Activated CD8-positive, alpha-beta memory T cell treated with anti-CD3 and anti-CD28 coated beads, Interleukin-2, amount 50 U/mL, for 24 hours (primary cell): Measurements from ENCODE around the gene ADAMTS15.

Experiments
- DNase-seq: peaks from one replicate; pipeline ENCODE4 v3.0.0-alpha.2; 2020; ENCODE audit errors: extremely low read depth

Gene ADAMTS15, protein sequence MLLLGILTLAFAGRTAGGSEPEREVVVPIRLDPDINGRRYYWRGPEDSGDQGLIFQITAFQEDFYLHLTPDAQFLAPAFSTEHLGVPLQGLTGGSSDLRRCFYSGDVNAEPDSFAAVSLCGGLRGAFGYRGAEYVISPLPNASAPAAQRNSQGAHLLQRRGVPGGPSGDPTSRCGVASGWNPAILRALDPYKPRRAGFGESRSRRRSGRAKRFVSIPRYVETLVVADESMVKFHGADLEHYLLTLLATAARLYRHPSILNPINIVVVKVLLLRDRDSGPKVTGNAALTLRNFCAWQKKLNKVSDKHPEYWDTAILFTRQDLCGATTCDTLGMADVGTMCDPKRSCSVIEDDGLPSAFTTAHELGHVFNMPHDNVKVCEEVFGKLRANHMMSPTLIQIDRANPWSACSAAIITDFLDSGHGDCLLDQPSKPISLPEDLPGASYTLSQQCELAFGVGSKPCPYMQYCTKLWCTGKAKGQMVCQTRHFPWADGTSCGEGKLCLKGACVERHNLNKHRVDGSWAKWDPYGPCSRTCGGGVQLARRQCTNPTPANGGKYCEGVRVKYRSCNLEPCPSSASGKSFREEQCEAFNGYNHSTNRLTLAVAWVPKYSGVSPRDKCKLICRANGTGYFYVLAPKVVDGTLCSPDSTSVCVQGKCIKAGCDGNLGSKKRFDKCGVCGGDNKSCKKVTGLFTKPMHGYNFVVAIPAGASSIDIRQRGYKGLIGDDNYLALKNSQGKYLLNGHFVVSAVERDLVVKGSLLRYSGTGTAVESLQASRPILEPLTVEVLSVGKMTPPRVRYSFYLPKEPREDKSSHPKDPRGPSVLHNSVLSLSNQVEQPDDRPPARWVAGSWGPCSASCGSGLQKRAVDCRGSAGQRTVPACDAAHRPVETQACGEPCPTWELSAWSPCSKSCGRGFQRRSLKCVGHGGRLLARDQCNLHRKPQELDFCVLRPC

DNA sequence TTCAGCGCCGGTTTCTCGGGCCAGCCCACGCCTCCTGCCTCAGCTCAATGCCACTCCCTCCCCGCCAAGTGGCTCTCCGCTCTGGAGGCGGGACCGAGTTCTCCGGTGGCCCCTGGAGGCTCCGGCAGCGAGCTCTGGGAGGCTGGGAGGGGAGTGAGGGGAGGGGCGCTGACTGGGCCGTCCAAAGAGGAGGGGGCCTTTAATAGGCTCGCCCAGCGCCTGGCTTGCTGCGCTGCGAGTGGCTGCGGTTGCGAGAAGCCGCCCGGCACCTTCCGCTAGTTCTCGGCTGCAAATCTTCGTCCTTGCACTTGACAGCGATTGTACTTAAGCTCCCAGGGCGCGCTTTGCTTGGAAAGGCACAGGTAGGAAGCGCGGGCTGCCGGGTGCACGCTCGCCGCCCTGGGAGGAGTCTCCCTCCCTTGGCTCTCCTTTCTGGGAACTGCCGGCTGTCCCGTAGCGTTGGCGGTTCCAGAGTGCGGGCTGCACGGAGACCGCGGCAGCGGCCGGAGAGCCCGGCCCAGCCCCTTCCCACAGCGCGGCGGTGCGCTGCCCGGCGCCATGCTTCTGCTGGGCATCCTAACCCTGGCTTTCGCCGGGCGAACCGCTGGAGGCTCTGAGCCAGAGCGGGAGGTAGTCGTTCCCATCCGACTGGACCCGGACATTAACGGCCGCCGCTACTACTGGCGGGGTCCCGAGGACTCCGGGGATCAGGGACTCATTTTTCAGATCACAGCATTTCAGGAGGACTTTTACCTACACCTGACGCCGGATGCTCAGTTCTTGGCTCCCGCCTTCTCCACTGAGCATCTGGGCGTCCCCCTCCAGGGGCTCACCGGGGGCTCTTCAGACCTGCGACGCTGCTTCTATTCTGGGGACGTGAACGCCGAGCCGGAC is at the start of gene ADAMTS15:
Gene ADAMTS15 (plus strand): TSS at position 230 of the 894 bp plus-strand sequence. CDS start 329 bp downstream, at position 559.
- DNase-seq: no peak

DNA sequence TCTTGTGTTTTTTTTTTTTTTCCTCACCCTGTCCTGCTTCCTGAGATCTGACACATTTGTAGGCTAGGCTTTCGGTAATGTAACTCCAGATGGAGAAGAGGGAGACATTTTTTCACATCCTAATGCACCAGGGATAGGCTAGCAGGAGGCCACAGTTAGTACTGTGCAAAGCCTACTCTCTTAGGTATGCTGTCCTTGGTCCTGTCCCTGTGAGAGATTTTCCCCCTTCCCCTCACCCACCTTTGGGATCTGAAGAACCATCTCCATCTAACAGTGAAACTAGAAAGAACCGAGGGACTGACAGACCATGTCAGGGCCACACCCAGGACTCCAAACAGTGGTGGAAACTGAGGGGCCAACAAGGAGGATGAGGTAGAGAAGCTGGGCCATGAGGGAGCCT is 49.2 kb upstream of the ADAMTS15 start:
- DNase-seq: no peak

DNA sequence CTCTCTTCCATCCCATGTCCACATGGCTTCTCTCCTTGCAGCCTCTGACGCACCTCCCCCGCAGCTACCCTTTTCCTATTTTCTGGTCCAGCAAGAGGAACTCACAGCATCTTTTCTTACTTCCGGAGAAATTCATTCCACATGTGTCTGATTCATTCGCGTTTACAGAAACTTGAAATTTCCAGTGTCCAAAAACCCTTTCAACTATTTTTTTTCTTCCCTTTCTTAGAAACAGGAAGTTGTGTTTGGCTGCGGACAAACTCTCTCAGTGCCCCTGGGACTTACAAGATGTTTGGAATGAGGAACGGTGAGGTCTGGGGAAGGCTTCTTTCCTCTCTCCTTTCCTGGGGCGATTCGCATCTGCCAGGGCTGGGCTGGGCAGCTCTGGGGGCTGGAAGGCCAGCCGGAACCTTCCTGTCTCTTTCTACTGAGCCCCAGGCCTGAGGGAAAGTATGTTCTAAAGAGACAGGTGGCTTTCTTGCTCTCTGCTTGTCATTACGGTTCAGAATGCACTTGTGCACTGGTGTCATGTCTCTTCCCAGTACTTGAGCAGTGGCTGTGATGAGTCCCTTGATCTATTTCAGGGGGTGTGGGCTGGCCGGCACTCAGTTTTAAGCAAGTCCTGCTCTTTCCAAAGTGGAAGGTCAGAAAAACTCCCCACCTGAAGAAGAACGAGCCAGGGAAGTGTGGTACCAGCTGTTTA is 47.5 kb upstream of the ADAMTS15 start:
- DNase-seq: no peak

DNA sequence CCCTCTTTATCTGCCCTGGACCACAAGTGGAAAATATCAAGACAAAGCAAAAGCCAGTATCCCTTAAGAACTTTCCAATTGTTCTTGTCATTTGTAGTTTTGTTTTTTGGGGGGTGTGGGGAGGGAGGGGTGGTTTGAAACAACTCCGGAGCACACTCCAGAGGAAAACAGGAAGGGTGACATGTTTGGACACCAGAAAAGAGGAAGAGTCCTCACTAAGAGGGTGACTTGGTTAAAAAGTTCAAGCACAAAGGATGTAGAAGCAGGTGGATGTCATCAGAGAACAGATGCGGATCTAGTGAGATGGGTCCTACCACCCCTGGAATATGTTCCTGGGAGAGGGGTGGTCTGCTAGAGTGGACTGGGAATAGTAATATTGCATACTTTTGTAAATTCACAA is 45.9 kb upstream of the ADAMTS15 start:
- no peak for DNase-seq

DNA sequence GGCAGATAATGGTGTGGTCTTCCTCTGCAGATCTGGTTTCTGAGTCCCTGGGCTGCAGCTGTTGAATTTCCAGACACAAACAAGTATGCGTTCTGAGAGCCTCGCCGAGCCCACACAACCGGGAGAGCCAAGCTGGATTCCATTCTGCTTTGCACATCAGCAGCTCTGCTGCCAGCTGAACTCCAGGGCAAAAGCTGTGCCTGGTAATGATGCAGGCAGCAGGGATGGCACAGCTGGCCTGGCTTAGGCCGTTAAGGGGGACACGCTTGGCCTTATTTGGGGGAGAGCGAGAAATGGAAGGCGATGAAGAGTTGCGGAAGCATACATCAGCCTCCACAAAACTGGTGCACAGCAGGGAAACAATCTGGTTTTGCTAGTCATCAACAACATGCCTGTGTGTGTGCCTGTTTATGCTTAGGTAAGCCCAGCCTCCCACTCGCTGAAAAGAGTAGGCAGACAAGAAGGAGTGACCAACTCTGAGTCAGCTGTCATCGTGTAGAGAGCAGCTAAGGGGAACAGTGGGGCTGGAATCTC is 45.1 kb upstream of the ADAMTS15 start:
- no peak for DNase-seq

DNA sequence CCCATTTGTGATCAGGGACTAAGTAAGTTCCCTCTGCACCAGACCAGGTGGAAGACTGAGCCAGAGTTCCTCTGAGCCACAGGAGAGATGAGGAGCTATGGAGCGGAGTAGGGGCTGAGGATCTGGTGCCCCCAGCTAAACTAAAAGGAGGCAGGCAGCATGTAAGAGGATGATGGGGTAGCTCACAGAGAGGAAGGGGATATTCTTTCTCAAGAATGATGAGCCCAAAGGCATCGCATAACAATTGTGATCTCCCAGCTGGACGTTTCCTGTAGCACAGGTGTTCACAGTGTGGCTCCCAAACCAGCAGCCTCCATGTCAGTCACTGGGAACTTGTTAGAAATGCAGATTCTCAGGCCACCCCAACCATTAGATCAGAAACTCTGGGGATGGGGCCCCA is 44.5 kb upstream of the ADAMTS15 start:
- no peak for DNase-seq

DNA sequence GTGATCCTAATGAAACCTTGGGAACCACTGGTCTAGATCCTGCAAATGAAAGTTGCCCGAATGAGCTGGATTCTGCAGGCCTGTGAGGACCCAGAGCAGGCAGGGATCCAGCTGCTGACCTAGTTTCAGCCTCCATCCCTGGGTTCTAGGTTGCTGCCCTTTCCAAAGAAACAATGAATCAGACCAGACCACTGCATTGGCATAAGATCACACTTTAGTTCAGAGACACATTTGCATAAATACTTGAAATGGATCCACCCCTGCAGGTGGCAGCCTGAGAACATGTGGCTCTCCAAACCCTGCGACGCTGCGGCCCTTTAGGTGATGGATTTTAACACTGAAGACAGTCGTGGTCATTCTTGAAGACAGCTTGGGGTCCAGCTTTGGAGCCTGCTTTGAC is 43.7 kb upstream of the ADAMTS15 start:
- no peak for DNase-seq

DNA sequence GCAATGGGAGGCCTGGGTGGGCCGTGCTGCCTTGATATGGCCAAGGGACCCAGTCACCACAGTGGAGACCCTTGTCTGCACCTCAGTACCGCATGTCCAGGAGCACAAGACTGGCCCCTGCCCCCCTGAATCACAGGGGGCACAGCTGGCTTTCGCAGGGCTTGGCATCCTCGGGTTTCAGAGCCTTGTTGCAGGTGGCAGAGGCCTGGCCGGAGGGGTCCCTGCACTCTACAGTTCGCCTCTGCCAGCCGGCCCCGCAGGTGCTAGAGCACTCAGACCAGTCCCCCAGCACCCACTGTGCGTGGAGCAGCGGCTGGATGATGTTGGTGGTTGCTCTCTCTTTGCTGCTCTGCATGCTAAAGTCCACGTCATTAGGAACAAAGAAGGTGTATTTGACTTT is 43.0 kb upstream of the ADAMTS15 start:
- DNase-seq: no peak

DNA sequence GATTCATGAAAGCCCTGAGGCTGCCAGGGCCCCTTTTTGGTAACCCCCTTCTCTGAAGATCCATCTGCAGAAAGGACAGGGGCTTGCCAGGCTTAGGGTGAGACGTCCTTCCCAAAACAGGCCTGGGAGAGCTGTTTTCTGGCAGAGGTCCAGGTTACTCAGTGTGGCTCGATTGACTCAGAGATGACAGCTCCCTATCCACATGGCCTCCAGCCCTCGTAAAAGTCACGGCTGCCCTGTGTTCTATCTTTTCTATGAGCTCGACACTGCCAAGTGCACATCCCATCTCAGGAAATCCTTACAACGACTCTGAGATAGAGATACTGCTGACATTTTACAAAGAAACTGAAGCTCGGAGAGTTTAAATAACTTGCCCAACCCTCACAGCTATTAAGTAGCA is 40.5 kb upstream of the ADAMTS15 start:
- no peak for DNase-seq

DNA sequence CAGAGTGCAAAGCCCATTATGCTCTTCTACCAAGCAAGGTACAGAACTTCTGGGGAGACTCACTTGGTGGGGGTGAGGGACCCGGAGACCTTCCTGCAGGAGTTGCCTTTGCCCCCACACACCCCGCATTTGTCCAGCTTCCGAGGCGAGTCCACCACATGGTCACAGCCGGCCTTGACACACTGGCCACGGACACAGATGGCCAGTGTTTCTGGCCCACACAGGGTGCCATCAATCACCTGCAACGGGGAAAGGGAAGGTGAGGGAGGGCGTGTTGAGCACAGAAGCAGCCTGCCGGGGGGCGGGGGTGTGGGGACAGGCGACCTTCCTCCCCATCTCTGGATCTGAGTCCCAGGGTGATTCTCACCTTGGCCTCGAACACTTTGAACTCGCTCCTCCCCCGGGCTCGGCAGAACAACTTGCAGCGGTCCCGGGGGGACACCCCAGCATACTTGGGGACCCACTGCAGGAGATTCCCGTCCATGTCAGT is 40.0 kb upstream of the ADAMTS15 start:
- DNase-seq: no peak

DNA sequence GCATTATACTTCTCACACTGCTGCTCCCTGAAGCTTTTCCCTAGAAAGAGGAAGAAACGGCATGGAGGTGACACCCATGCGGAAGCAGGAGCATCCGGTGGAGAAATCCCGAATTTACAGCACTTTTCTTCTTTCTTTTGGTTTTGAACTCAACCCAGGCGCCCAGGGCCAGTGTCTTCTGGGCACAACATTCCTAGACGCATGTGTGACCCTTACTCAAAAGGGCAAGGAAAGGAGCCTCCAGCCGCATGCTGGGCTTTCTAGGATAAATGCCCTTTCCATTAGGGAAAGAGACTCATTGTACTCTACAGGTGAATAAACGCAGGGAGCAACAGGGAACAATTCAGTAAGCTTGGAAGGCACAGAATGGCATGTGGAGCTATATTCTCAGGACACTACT is 39.5 kb upstream of the ADAMTS15 start:
- no peak for DNase-seq

DNA sequence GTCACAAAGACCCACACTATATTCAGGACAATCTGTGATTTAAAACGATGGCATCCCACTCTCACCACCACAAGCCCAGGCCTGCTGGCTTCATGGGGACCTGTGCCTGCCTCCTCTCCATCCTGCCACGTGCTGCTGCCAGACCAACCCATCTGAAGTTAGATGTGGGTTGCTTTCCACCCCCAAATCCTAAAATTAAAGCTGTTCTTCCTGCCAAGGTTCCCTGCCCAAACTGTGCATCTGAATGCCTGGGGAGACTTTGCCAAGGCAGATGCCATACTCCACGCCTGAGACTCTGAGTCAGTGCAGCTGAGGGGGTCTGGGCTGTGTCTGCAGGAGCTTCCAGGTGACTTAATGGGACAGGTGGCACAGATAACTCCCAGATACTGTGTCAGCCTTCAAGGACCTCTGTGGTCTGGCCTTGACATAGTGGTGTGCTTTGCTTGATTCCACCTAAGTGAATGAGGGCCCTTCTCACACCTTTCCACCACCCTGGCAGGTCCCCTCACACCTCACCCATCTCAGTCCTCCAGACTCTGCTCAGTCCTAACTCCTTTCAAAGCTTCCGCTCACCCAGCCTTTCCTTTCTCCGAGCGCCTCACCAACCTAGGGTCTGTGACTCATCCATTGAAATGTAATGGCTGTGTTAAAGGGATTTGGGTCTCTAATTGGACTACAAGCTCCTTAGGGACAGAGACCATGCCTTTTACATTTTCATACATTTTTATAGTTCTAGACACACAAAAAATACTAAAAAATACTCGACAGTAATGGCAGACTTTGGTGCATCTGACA is 38.7 kb upstream of the ADAMTS15 start:
- DNase-seq: no peak

DNA sequence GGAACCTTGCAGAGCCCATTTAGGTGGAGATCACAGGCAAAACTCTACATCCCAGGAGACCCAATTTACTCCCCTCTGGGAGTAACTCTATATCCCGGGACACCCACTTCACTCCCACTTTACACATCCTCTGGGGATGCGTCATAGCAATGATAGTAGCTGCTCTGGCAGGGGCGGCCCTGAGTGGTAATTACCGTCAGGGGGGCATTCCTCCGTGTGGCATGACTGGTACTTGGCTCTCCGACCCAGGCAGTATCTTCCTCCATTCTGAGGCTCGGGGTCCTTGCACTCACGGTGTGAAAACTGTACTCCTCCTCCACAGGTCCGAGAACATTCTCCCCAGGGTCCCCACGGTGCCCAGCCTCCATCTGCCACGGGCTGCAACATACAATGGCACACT is 37.2 kb upstream of the ADAMTS15 start:
- DNase-seq: no peak

DNA sequence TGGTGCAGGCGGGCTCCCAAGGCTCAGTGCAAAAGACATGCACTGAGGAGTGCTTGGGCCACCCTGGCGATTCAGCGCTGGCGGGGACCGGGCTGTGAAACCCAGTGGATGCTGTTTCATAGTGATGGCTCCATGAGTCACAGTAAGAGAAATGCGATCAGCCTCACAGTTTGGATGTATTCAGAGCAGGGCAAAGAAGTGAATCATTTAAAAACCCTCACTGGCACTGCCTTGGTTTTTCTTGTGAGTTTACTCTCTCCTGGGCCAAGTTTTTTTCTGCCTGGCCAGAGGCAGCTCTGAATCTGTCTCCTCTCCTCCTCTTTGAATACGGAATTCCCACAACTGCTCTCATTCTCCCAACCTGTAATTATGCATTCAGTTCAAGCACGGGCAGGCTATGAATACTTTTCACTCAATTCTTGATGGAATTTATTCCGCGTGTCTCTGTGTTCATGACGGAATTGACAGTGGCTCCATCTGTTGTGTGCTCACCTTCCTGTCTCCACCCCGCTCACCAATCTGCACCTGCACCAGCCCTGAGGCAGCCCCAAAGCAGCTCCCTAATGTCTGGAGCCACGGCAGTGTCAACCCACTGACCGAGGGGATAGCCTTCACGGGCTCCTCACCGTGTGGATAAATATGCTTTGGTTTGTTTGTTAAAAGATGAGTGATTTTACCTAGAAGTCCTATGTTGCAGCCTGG is 34.9 kb upstream of the ADAMTS15 start:
- DNase-seq: no peak

DNA sequence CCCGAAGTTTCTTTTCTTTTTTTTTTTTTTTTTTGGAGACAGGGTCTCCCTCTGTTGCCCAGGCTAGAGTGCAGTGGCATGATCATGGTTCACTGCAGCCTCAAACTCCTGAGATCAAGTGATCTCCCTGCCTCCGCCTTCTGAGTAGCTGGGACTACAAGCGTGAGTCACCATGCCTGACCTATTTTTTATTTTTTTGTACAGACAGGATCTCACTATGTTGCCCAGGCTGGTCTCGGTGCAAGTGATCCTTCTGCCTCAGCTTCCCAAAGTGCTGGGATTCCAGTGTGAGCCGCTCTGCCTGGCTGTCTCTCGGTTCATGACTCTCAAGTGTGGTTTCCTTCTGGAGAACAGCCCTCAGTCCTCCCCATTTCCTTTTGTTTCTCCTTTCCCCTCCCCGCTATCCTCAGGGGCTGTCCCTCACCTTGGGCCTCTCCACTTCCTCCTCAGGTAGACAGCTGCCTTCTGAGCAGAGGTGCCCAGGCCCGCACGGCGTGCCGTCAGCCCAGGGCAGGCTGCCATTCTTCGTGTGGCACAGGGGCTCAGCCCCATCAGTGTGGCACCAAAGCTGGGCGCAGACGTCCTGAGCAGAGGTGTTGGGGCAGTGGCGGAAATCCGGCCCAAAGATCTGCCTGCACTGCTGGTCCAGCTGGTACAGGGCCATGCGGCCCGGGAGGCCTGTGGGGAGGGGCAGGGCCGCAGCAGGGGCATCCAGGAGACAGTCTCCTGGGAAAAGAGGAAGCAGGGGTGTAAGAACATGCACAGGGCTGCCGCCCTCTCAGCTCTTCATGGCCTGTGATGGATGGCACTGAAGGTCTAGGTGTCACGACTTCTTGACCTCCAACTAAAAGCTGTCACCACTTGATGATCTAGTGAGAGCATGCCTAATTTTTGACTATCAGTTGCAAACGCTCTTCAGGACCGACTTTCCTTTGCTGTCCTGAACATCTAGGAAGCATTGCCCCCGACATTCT is 34.1 kb upstream of the ADAMTS15 start:
- DNase-seq: no peak

DNA sequence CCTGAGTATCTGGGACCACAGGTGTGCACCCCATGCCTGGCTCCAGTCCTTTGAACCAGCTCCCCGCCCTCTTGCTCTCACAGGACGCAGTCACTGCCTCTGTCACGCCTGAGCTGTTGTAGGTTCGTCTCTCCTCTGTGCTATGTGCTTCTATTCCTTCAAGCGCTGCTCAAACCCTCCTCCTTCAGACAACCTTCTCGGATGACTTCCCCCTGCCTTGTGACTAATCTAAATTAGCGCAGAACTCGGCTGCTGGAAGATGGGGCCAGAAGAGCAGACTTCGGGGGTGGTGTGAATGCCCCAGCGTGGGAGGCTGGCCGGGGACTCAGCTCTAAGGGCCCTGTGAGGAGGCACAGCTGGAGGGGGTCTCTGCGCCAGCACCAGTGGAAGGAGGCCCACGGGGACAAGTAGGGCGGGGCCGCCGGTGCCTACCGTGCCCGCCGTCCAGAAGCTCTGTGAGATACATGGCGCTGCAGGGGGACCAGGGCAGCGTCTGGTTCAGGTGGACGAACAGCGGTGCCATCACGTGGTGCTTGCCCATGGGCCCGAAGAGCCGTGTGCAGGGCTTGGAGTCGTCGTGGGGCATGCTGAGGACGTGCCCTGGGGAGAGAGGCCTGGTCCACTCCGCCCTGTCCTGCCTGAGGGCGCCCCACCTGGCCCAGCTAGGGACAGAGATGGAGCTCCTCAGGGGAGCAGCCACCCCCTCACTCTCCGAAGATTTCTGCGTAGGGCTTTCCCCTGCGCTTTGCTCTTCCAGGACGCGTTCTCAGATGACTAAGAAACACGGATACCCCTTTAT is 32.5 kb upstream of the ADAMTS15 start:
- DNase-seq: no peak

DNA sequence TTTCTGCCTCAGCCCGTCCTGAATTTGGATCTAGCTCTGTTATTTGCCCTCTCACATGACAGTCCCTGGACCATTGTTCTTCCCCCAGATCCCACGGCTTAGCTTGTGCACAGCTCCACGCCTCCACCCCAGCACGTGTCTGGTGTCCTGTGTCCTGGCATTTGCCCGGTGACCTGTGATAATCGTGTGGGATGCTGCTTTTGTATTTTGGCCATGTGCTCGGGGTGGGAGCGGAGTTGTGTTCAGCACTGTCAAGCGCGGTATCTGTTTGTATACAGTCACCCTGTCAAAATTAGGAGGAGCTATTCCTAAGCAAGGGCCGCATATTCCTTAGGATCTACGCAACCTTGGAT is 31.9 kb upstream of the ADAMTS15 start:
- no peak for DNase-seq
